Activated T-helper 1 cell treated with anti-CD3 and anti-CD28 coated beads, Interleukin-12 subunit alpha, Interleukin-12 subunit beta, Interleukin-2, Interleukin-4 antibody, amounts not matched to agents 30 ng/mL and 10 ng/mL and 1 ng/mL, durations not matched to agents 14 hours and 24 hours and 36 hours (primary cell): ENCODE measurements around the gene NRXN2. TPM values are rescaled to one million over a fixed set of nuclear protein-coding genes. Genes with fewer than 3 reads are reported as not detected.
"Not testable (repeated sequence)": the region's sequence is repeated elsewhere in the genome, so short reads cannot be mapped to it uniquely, and the experiment has no call there.

ENCODE experiments used
- DNase-seq: peaks from one replicate; pipeline ENCODE4 v3.0.0; 2021; ENCODE audit warnings: low spot score
- H3K27ac Mint-ChIP-seq: one replicate; pipeline ENCODE4 v1.8.0; 2021; ENCODE audit warnings: mild to moderate bottlenecking, mixed read lengths
- H3K27me3 Mint-ChIP-seq: one replicate; pipeline ENCODE4 v1.8.0; 2022; ENCODE audit warnings: mild to moderate bottlenecking, moderate library complexity, mixed read lengths; ENCODE audit not compliant: insufficient read depth
- H3K36me3 Mint-ChIP-seq: one replicate; pipeline ENCODE4 v1.8.0; 2021; ENCODE audit warnings: low read depth, mixed read lengths
- H3K4me1 Mint-ChIP-seq: one replicate; pipeline ENCODE4 v1.8.0; 2021; ENCODE audit warnings: low read depth, mixed read lengths
- H3K4me3 Mint-ChIP-seq: one replicate; pipeline ENCODE4 v1.8.0; 2021; ENCODE audit warnings: mild to moderate bottlenecking, moderate library complexity, mixed read lengths
- H3K9me3 Mint-ChIP-seq: one replicate; pipeline ENCODE4 v1.8.0; 2021; ENCODE audit warnings: mixed read lengths
- intact Hi-C: fragments of 100-400 bp; cut with micrococcal nuclease; formaldehyde crosslinking; loops from one replicate; pipeline ENCODE4 v1.15.1; 2024
- total RNA-seq: library from RNA; stranded (reverse); gene quantifications from 2 replicates; pipeline ENCODE4 v1.2.3, GENCODE V29; 2022

Gene NRXN2
- total RNA-seq, 1 donor from 2014 or later: 0.23 TPM

DNA sequence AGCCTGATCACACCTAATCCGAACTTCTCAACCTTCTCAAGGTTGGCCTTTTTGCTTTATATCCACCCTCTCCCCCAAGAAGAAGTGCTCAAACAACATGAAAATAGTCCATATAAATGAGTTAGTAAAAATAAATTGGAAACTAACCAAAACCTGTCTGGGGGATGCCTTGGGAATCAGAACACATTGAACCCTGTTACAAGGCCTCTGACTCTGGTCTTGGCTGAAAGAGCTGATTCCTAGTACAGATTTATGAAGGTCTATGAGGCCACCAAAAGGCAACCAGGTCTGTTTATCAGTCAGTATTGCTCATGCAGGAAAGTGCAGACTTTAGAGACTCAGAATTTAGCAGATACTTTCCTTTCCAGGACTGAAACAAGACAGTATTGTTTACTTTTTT is 49.7 kb downstream of the NRXN2 start:
- no peaks in the 10 kb centered on the region for H3K4me1 Mint-ChIP-seq
- no peak overlapping the region for H3K4me3 Mint-ChIP-seq
- intact Hi-C loops: no loop called here
- DNase-seq: no peak
- H3K27ac Mint-ChIP-seq: no peak overlapping the region
- H3K27me3 Mint-ChIP-seq: peaks cover 42% of the 10 kb centered on the region
- H3K36me3 Mint-ChIP-seq: no peaks in the 10 kb centered on the region
- no peaks in the 10 kb centered on the region for H3K9me3 Mint-ChIP-seq

GRCh38 chr11:64672875-64673274 is 50.1 kb downstream of the NRXN2 start:
- no peaks in the 10 kb centered on the region for H3K9me3 Mint-ChIP-seq
- H3K4me1 Mint-ChIP-seq: no peaks in the 10 kb centered on the region
- peaks cover 39% of the 10 kb centered on the region for H3K27me3 Mint-ChIP-seq
- H3K36me3 Mint-ChIP-seq: no peaks in the 10 kb centered on the region
- no peak overlapping the region for H3K27ac Mint-ChIP-seq
- intact Hi-C loops: no loop called here
- no peak for DNase-seq
- H3K4me3 Mint-ChIP-seq: no peak overlapping the region

- DNase-seq: no peak
- Mint-ChIP-seq H3K4me3 (no peak overlapping the region), H3K4me1 (no peaks in the 10 kb centered on the region), H3K27me3 (peaks cover 26% of the 10 kb centered on the region), H3K9me3 (no peaks in the 10 kb centered on the region), H3K27ac (no peak overlapping the region), H3K36me3 (no peaks in the 10 kb centered on the region)
- intact Hi-C loops: no loop called here
Measured at GRCh38 chr11:64670975-64671374, 52.0 kb downstream of the NRXN2 start.

- no peak for DNase-seq
- peaks cover 6% of the 10 kb centered on the region for H3K27me3 Mint-ChIP-seq
- no peaks in the 10 kb centered on the region for H3K4me1 Mint-ChIP-seq
- no peak overlapping the region for H3K4me3 Mint-ChIP-seq
- H3K36me3 Mint-ChIP-seq: no peaks in the 10 kb centered on the region
- H3K27ac Mint-ChIP-seq: no peak overlapping the region
- no peaks in the 10 kb centered on the region for H3K9me3 Mint-ChIP-seq
- intact Hi-C loops: no loop called here
Measured at GRCh38 chr11:64667154-64667745, 55.7 kb downstream of the NRXN2 start.

GRCh38 chr11:64665411-64665821 is 57.6 kb downstream of the NRXN2 start:
- Mint-ChIP-seq H3K4me1 (no peaks in the 10 kb centered on the region), H3K36me3 (no peaks in the 10 kb centered on the region), H3K27ac (no peak overlapping the region), H3K27me3 (peaks cover 4% of the 10 kb centered on the region), H3K9me3 (no peaks in the 10 kb centered on the region), H3K4me3 (no peak overlapping the region)
- intact Hi-C loops: no loop called here
- no peak for DNase-seq

DNA sequence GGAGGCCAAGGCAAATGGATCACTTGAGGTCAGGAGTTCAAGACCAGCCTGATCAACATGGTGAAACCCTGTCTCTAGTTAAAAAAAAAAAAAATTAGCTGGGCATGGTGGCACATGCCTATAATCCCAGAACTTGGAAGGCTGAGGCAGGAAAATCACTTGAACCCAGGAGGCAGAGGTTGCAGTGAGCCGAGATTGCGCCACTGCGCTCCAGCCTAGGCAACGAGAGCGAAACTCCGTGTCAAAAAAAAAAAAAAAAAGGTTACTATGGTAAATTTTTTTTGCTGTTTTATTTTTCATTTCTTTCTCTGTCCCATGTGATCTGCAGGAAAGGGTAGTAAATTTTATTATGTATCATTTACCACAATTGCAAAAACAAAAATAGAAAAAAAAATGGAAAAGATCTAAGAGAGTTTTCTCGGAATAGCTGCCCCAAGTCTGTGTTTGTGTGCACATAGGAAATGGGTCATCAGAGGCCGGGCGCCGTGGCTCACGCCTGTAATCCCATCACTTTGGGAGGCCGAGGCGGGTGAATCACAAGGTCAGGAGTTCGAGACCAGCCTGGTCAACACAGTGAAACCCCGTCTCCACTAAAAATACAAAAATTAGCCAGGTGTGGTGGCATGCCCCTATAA is 58.6 kb downstream of the NRXN2 start:
- H3K4me3 Mint-ChIP-seq, H3K9me3 Mint-ChIP-seq, DNase-seq, H3K36me3 Mint-ChIP-seq, intact Hi-C loops, H3K4me1 Mint-ChIP-seq, H3K27ac Mint-ChIP-seq, H3K27me3 Mint-ChIP-seq: not testable (repeated sequence)

GRCh38 chr11:64663656-64664055 is 59.3 kb downstream of the NRXN2 start:
- Mint-ChIP-seq H3K27ac (no peak overlapping the region), H3K27me3 (peaks cover 4% of the 10 kb centered on the region), H3K36me3 (no peaks in the 10 kb centered on the region), H3K9me3 (no peaks in the 10 kb centered on the region), H3K4me3 (no peak overlapping the region), H3K4me1 (no peaks in the 10 kb centered on the region)
- intact Hi-C loops: no loop called here
- DNase-seq: no peak

DNA sequence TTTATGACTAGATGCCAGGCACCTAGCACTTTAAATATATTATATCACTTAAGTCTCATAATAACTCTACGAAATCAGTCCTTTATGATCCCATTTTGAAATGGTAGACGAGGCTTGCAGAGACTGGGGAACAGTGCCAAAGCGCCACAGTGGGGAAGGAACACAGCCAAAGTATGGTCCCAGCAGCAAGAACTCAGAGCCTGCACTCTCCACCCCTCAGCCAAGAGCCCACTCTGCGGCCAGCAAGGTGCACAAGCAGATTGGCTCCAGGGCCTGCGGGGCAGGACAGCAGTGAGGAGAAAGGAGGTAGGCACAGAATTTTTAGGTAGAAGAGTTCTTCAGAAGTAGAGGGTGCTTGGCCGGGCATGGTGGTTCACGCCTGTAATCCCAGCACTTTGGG is 61.4 kb downstream of the NRXN2 start:
- no peaks in the 10 kb centered on the region for H3K4me1 Mint-ChIP-seq
- no peaks in the 10 kb centered on the region for H3K36me3 Mint-ChIP-seq
- no peak overlapping the region for H3K27ac Mint-ChIP-seq
- H3K4me3 Mint-ChIP-seq: no peak overlapping the region
- DNase-seq: no peak
- no peaks in the 10 kb centered on the region for H3K9me3 Mint-ChIP-seq
- intact Hi-C loops: no loop called here
- peaks cover 4% of the 10 kb centered on the region for H3K27me3 Mint-ChIP-seq

- Mint-ChIP-seq H3K27ac (no peak overlapping the region), H3K4me1 (no peaks in the 10 kb centered on the region), H3K36me3 (no peaks in the 10 kb centered on the region), H3K4me3 (no peak overlapping the region), H3K9me3 (no peaks in the 10 kb centered on the region), H3K27me3 (peaks cover 4% of the 10 kb centered on the region)
- DNase-seq: no peak
- intact Hi-C loops: no loop called here
Measured at GRCh38 chr11:64661146-64661545, 61.9 kb downstream of the NRXN2 start.

- Mint-ChIP-seq H3K4me3 (no peak overlapping the region), H3K27me3 (peaks cover 4% of the 10 kb centered on the region), H3K9me3 (no peaks in the 10 kb centered on the region), H3K27ac (no peak overlapping the region), H3K4me1 (no peaks in the 10 kb centered on the region), H3K36me3 (no peaks in the 10 kb centered on the region)
- intact Hi-C loops: no loop called here
- no peak for DNase-seq
Measured at GRCh38 chr11:64660706-64661105, 62.3 kb downstream of the NRXN2 start.

DNA sequence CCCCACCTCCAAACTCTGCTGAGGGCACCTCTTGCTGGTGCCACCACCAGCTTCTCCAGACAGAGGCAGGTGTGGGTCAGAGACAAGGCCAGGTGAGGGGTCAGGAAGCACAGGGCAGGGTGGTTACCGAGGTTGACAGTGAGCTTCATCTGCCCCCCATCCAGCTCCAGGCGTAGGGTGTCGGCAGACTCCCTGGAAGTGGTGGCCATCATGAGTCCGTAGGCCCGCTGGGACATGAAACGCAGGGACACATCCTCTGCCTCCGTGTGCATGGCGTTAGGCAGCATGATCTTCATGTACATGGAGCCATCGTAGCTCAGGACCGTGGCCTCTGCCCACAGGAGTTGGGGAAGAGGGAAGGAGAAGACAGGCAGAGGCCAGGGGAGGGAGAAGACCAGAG is 62.8 kb downstream of the NRXN2 start:
- Mint-ChIP-seq H3K4me1 (no peaks in the 10 kb centered on the region), H3K4me3 (no peak overlapping the region), H3K27ac (peak overlapping the region; percentile 48), H3K36me3 (no peaks in the 10 kb centered on the region), H3K9me3 (no peaks in the 10 kb centered on the region), H3K27me3 (peaks cover 1% of the 10 kb centered on the region)
- DNase-seq: no peak
- intact Hi-C loops: no loop called here

GRCh38 chr11:64659417-64660144 is 63.4 kb downstream of the NRXN2 start:
- Mint-ChIP-seq H3K9me3 (no peaks in the 10 kb centered on the region), H3K27ac (no peak overlapping the region), H3K27me3 (peaks cover 1% of the 10 kb centered on the region), H3K4me1 (no peaks in the 10 kb centered on the region), H3K36me3 (no peaks in the 10 kb centered on the region), H3K4me3 (no peak overlapping the region)
- intact Hi-C loops: no loop called here
- no peak for DNase-seq

DNA sequence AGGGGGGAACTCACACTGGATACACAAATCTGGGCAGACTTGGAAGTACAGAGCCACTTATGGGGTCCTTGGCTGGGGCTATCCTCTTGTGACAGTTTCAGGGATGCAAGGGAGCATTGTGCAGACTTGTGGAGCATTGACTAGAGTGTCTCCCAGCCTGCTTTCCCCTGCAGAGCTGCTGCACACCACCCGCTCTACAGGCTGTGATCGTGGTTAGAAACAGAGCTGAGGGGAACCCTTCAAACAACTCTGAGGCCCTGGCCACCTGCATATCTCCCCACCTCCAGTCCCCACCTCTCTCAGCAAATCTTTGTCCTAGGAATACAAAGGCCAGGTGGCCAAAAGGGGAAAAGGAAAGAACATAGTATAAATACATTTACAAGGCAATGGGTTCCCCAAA is 64.7 kb downstream of the NRXN2 start:
- Mint-ChIP-seq H3K27ac (no peak overlapping the region), H3K4me1 (no peaks in the 10 kb centered on the region), H3K4me3 (no peak overlapping the region), H3K9me3 (no peaks in the 10 kb centered on the region), H3K27me3 (peaks cover 3% of the 10 kb centered on the region), H3K36me3 (no peaks in the 10 kb centered on the region)
- intact Hi-C loops: no loop called here
- no peak for DNase-seq
